Esophagus muscularis mucosa (tissue), 4 donors: ENCODE results near the gene MAGI2. TPM values are rescaled to one million over a fixed set of nuclear protein-coding genes. Genes with fewer than 3 reads are reported as not detected.

Source experiments
- DNase-seq: peaks from one replicate; pipeline ENCODE4 v3.0.0-alpha.2; 2017; ENCODE audit errors: extremely low spot score
- H3K27ac ChIP-seq, 4 donors: fragments of 200-600 bp; sonication (generic); replicated peaks in 1 of 4; 1 replicate in 3 of 4; 2 replicates in 1 of 4; pipeline ENCODE4 v1.5.1; 2016 to 2019; ENCODE audit warnings: mild to moderate bottlenecking in 1 of 4
- H3K27me3 ChIP-seq, 4 donors: fragments of 200-600 bp; sonication (generic); one replicate each; pipeline versions ENCODE4 v1.5.1 to v1.6.0; 2016 to 2019
- H3K36me3 ChIP-seq, 4 donors: fragments of 200-600 bp; sonication (generic); one replicate each; pipeline ENCODE4 v1.5.1; 2016 to 2019
- H3K4me1 ChIP-seq, 4 donors: fragments of 200-600 bp; sonication (generic); one replicate each; pipeline ENCODE4 v1.5.1; 2016 to 2019
- H3K4me3 ChIP-seq, 4 donors: fragments of 200-600 bp; sonication (generic); 1 replicate in 2 of 4; 2 replicates in 2 of 4; pipeline ENCODE4 v1.5.1; 2016 to 2019; ENCODE audit warnings: mild to moderate bottlenecking in 4 of 4, moderate library complexity in 1 of 4
- H3K9me3 ChIP-seq, 4 donors: fragments of 200-600 bp; sonication (generic); 1 replicate in 3 of 4; 2 replicates in 1 of 4; pipeline ENCODE4 v1.5.1; 2016 to 2019
- CTCF ChIP-seq, 3 experiments: fragments of 200-600 bp in 2 of 3; fragments of 450-650 bp in 1 of 3; sonication (generic) in 2 of 3; IDR thresholded peaks; one replicate each; pipeline ENCODE4 v1.5.1; 2017 to 2019; ENCODE audit warnings: antibody characterized with exemption in 3 of 3, mild to moderate bottlenecking in 2 of 3, moderate library complexity in 1 of 3
- EP300 ChIP-seq: sonication (generic); formaldehyde crosslinking; IDR thresholded peaks from one replicate; pipeline ENCODE4 v1.6.1; 2017; ENCODE audit warnings: antibody characterized with exemption
- POLR2A ChIP-seq: fragments of 450-650 bp; IDR thresholded peaks from one replicate; pipeline ENCODE4 v1.6.1; 2017; ENCODE audit warnings: antibody characterized with exemption, moderate library complexity, mild to moderate bottlenecking, low read depth
- POLR2AphosphoS5 ChIP-seq, 2 donors: sonication (generic); formaldehyde crosslinking; IDR thresholded peaks; one replicate each; pipeline ENCODE4 v1.6.1; 2017; ENCODE audit warnings: antibody characterized with exemption in 2 of 2
- WGBS: methylation state at CpG from one replicate; pipeline ENCODE4 v1.1.5; 2018; 5-methylcytosine and 5-hydroxymethylcytosine counted together
- intact Hi-C: fragments of 100-400 bp; cut with DNase I; formaldehyde crosslinking; loops from one replicate; pipeline ENCODE4 v1.15.1; 2023
- total RNA-seq, 4 donors: library from RNA; depleted of rRNA; stranded (reverse); fragments of >200 nt; gene quantifications; one replicate each; pipeline versions ENCODE4 v1.1.0 to v1.2.1, GENCODE V29; 2016

Gene MAGI2
- total RNA-seq, 4 donors from 2014 or later, result 14.4 to 22.3 (median 21.2) TPM

- Histone ChIP-seq H3K4me3 (peak overlapping the region; percentile 44 to 58 (median 50)), H3K27ac (no peak overlapping the region), H3K9me3 (no peaks in the 10 kb centered on the region), H3K36me3 (no peaks in the 10 kb centered on the region), H3K4me1 (peaks cover 9 to 45% (median 32%) of the 10 kb centered on the region in 4 donors), H3K27me3 (no peaks in the 10 kb centered on the region)
- intact Hi-C loops, result no loop called here
- WGBS, result 22% methylated on average over 6 of the region's 6 CpGs
- DNase-seq, result no peak
- peak; percentile 15 to 24 for TF ChIP-seq POLR2AphosphoS5 (IDR thresholded peaks at IDR 0.05)
- TF ChIP-seq EP300, result no peak
Measured at GRCh38 chr7:78768859-78769258, 684.6 kb downstream of the MAGI2 start.

GRCh38 chr7:78765943-78766729, 687.3 kb downstream of the MAGI2 start:
- Histone ChIP-seq H3K36me3 (no peaks in the 10 kb centered on the region), H3K4me3 (no peak overlapping the region), H3K9me3 (no peaks in the 10 kb centered on the region), H3K4me1 (peaks cover 6 to 34% (median 29%) of the 10 kb centered on the region in 4 donors), H3K27me3 (no peaks in the 10 kb centered on the region), H3K27ac (peak overlapping the region in 2 of 4 donors; percentile 19 to 26)
- TF ChIP-seq CTCF (IDR thresholded peaks at IDR 0.05) (no peak), EP300 (no peak), POLR2A (no peak)
- 45% methylated on average over 4 of the region's 4 CpGs for WGBS
- DNase-seq, result no peak
- intact Hi-C loops, result no loop called here

- intact Hi-C loops, result no loop called here
- peaks cover 0 to 19% (median 14%) of the 10 kb centered on the region in 4 donors for H3K4me1 ChIP-seq
- H3K27ac ChIP-seq, result no peak overlapping the region
- no peaks in the 10 kb centered on the region for H3K36me3 ChIP-seq
- no peak for DNase-seq
- 96% methylated on average over 3 of the region's 3 CpGs for WGBS
- no peaks in the 10 kb centered on the region for H3K9me3 ChIP-seq
- H3K27me3 ChIP-seq, result no peaks in the 10 kb centered on the region
- no peak overlapping the region for H3K4me3 ChIP-seq
- TF ChIP-seq EP300 (no peak), POLR2AphosphoS5 (IDR thresholded peaks at IDR 0.05) (no peak), POLR2A (no peak), CTCF (IDR thresholded peaks at IDR 0.05) (no peak)
Measured at GRCh38 chr7:78764571-78764970, 688.9 kb downstream of the MAGI2 start.

GRCh38 chr7:78762625-78763024, 690.8 kb downstream of the MAGI2 start:
- H3K27ac ChIP-seq, result no peak overlapping the region
- WGBS, result 87% methylated on average over 1 of the region's 1 CpG
- DNase-seq, result no peak
- TF ChIP-seq CTCF (IDR thresholded peaks at IDR 0.05) (no peak), POLR2A (no peak), EP300 (no peak), POLR2AphosphoS5 (IDR thresholded peaks at IDR 0.05) (no peak)
- H3K27me3 ChIP-seq, result no peaks in the 10 kb centered on the region
- H3K9me3 ChIP-seq, result no peaks in the 10 kb centered on the region
- intact Hi-C loops, result no loop called here
- no peaks in the 10 kb centered on the region for H3K36me3 ChIP-seq
- peaks cover 0 to 8% (median 2%) of the 10 kb centered on the region in 4 donors for H3K4me1 ChIP-seq
- H3K4me3 ChIP-seq, result no peak overlapping the region

GRCh38 chr7:78760620-78761355, 692.7 kb downstream of the MAGI2 start:
- intact Hi-C loops, result no loop called here
- DNase-seq, result no peak
- TF ChIP-seq POLR2AphosphoS5 (IDR thresholded peaks at IDR 0.05) (no peak), EP300 (no peak), CTCF (IDR thresholded peaks at IDR 0.05) (no peak), POLR2A (no peak)
- 49% methylated on average over 4 of the region's 4 CpGs for WGBS
- H3K36me3 ChIP-seq, result no peaks in the 10 kb centered on the region
- peaks cover 0 to 1% (median 0%) of the 10 kb centered on the region in 4 donors for H3K4me1 ChIP-seq
- no peaks in the 10 kb centered on the region for H3K9me3 ChIP-seq
- H3K27me3 ChIP-seq, result no peaks in the 10 kb centered on the region
- H3K4me3 ChIP-seq, result no peak overlapping the region
- H3K27ac ChIP-seq, result no peak overlapping the region
